H9 (cell line): ENCODE results near the gene GCGR. TPM values are rescaled to one million over a fixed set of nuclear protein-coding genes. Genes with fewer than 3 reads are reported as not detected.

Experiments used
- DNase-seq: peaks from one replicate; pipeline ENCODE4 v3.0.0-alpha.2; 2017
- H2AFZ ChIP-seq: one replicate; pipeline ENCODE4 v1.6.1; 2013; ENCODE audit warnings: mild to moderate bottlenecking, low read length, control low read depth, moderate library complexity
- H2AK5ac ChIP-seq: 2 replicates; pipeline ENCODE4 v1.6.1; 2013; ENCODE audit warnings: low read length, control low read depth, mixed read lengths; ENCODE audit not compliant: insufficient read length
- H2BK120ac ChIP-seq: one replicate; pipeline ENCODE4 v1.6.1; 2013; ENCODE audit warnings: low read depth, mild to moderate bottlenecking, low read length, control low read depth, inconsistent platforms; ENCODE audit not compliant: poor library complexity, severe bottlenecking
- H2BK12ac ChIP-seq: 2 replicates; pipeline ENCODE4 v1.6.1; 2013; ENCODE audit warnings: low read length, control low read depth, mixed read lengths, low read depth; ENCODE audit not compliant: insufficient read length
- H2BK15ac ChIP-seq: 2 replicates; pipeline ENCODE4 v1.6.1; 2013; ENCODE audit warnings: low read depth, low read length, control low read depth
- H2BK20ac ChIP-seq: one replicate; pipeline ENCODE4 v1.6.1; 2013; ENCODE audit warnings: low read depth, mild to moderate bottlenecking, low read length, control low read depth, inconsistent platforms; ENCODE audit not compliant: poor library complexity, severe bottlenecking
- H2BK5ac ChIP-seq: 2 replicates; pipeline ENCODE4 v1.6.1; 2013; ENCODE audit warnings: low read length, control low read depth, mixed read lengths; ENCODE audit not compliant: insufficient read length
- H3K14ac ChIP-seq: 2 replicates; pipeline ENCODE4 v1.6.1; 2013; ENCODE audit warnings: low read length, control low read depth; ENCODE audit not compliant: insufficient read depth
- H3K18ac ChIP-seq: 2 replicates; pipeline ENCODE4 v1.6.1; 2013; ENCODE audit warnings: low read depth, mild to moderate bottlenecking, mixed read lengths, low read length, control low read depth; ENCODE audit not compliant: insufficient read length
- H3K23ac ChIP-seq: 2 replicates; pipeline ENCODE4 v1.6.1; 2013; ENCODE audit warnings: low read length, control low read depth, mixed read lengths, low read depth; ENCODE audit not compliant: insufficient read length
- H3K23me2 ChIP-seq: 2 replicates; pipeline ENCODE4 v1.6.1; 2013; ENCODE audit warnings: low read depth, mild to moderate bottlenecking, mixed read lengths, low read length, control low read depth; ENCODE audit not compliant: insufficient read length, poor library complexity, severe bottlenecking
- H3K27ac ChIP-seq: 2 replicates; pipeline ENCODE4 v1.5.1; 2013; ENCODE audit warnings: low read length, control low read depth, mixed read lengths, low read depth; ENCODE audit not compliant: insufficient read length
- H3K27me3 ChIP-seq: 2 replicates; pipeline ENCODE4 v1.6.1; 2013; ENCODE audit warnings: low read length, control low read depth, inconsistent platforms; ENCODE audit not compliant: insufficient read depth
- H3K4ac ChIP-seq: 2 replicates; pipeline ENCODE4 v1.6.1; 2013; ENCODE audit warnings: low read depth, mild to moderate bottlenecking, control low read depth, inconsistent platforms, low read length, moderate library complexity
- H3K4me1 ChIP-seq: 2 replicates; pipeline ENCODE4 v1.6.1; 2013; ENCODE audit warnings: low read length, control low read depth, inconsistent platforms; ENCODE audit not compliant: insufficient read depth
- H3K4me2 ChIP-seq: 2 replicates; pipeline ENCODE4 v1.6.1; 2013; ENCODE audit warnings: low read length, control low read depth, mixed read lengths; ENCODE audit not compliant: insufficient read length, insufficient read depth
- H3K56ac ChIP-seq: 2 replicates; pipeline ENCODE4 v1.6.1; 2013; ENCODE audit warnings: low read depth, mild to moderate bottlenecking, mixed read lengths, low read length, control low read depth; ENCODE audit not compliant: insufficient read length
- H3K79me1 ChIP-seq: 2 replicates; pipeline ENCODE4 v1.6.1; 2013; ENCODE audit warnings: low read depth, mild to moderate bottlenecking, moderate library complexity, low read length, control low read depth, inconsistent platforms; ENCODE audit not compliant: insufficient read depth, poor library complexity, severe bottlenecking
- H3K79me2 ChIP-seq: 2 replicates; pipeline ENCODE4 v1.6.1; 2013; ENCODE audit warnings: low read length, control low read depth, inconsistent platforms; ENCODE audit not compliant: insufficient read depth
- H3K9ac ChIP-seq: 2 replicates; pipeline ENCODE4 v1.6.1; 2013; ENCODE audit warnings: low read length, control low read depth, mixed read lengths; ENCODE audit not compliant: insufficient read length; ENCODE audit errors: extremely low read depth
- H3K9me3 ChIP-seq: one replicate; pipeline ENCODE4 v1.6.1; 2013; ENCODE audit warnings: low read depth, low read length, inconsistent platforms; ENCODE audit not compliant: control insufficient read depth
- H3T11ph ChIP-seq: one replicate; pipeline ENCODE4 v1.6.1; 2013; ENCODE audit warnings: mild to moderate bottlenecking, low read length, control low read depth, inconsistent platforms
- H4K20me1 ChIP-seq: one replicate; pipeline ENCODE4 v1.6.1; 2013; ENCODE audit not compliant: control insufficient read depth, insufficient read length, insufficient read depth
- H4K5ac ChIP-seq: 2 replicates; pipeline ENCODE4 v1.6.1; 2013; ENCODE audit warnings: low read depth, mild to moderate bottlenecking, mixed read lengths, low read length, control low read depth; ENCODE audit not compliant: insufficient read length
- H4K8ac ChIP-seq: replicated peaks from 2 replicates; pipeline ENCODE4 v1.6.1; 2013; ENCODE audit warnings: low read length, control low read depth, mixed read lengths, low read depth; ENCODE audit not compliant: insufficient read length
- H4K91ac ChIP-seq: 2 replicates; pipeline ENCODE4 v1.6.1; 2013; ENCODE audit warnings: low read depth, mild to moderate bottlenecking, moderate library complexity, mixed read lengths, low read length, control low read depth; ENCODE audit not compliant: insufficient read length
- H3K27ac Mint-ChIP-seq, 3 experiments: 2 replicates in 2 of 3; 3 replicates in 1 of 3; pipeline ENCODE4 v1.8.0; 2020 to 2021; ENCODE audit warnings: mixed read lengths in 3 of 3, mild to moderate bottlenecking in 1 of 3, moderate library complexity in 1 of 3
- H3K27me3 Mint-ChIP-seq: 2 replicates; pipeline ENCODE4 v1.8.0; 2021; ENCODE audit warnings: low read depth, mild to moderate bottlenecking, moderate library complexity, mixed read lengths
- H3K36me3 Mint-ChIP-seq, 3 experiments: 2 replicates in 2 of 3; 3 replicates in 1 of 3; pipeline ENCODE4 v1.8.0; 2020 to 2021; ENCODE audit warnings: low read depth in 3 of 3, mixed read lengths in 3 of 3; ENCODE audit not compliant: insufficient read depth in 1 of 3
- H3K4me1 Mint-ChIP-seq, 2 experiments: 2 replicates each; pipeline ENCODE4 v1.8.0; 2020; ENCODE audit warnings: mixed read lengths in 2 of 2
- H3K4me3 Mint-ChIP-seq, 2 experiments: 2 replicates in 1 of 2; 3 replicates in 1 of 2; pipeline ENCODE4 v1.8.0; 2020 to 2021; ENCODE audit warnings: mild to moderate bottlenecking in 2 of 2, mixed read lengths in 2 of 2, moderate library complexity in 1 of 2
- H3K9me3 Mint-ChIP-seq, 2 experiments: 2 replicates in 1 of 2; 3 replicates in 1 of 2; pipeline ENCODE4 v1.8.0; 2020; ENCODE audit warnings: mild to moderate bottlenecking in 2 of 2, mixed read lengths in 2 of 2, moderate library complexity in 1 of 2
- CTCF ChIP-seq: fragments of 200-600 bp; sonication (generic); conservative IDR thresholded peaks from 3 replicates; pipeline ENCODE4 v1.8.0; 2021; ENCODE audit warnings: antibody characterized with exemption, mild to moderate bottlenecking
- WGBS: extraction: QIAGEN DNeasy Blood & Tissue Kit; methylation state at CpG from one replicate; pipeline ENCODE4 v1.1.7; 2013; ENCODE audit warnings: missing lambda C conversion rate, low lambda C conversion rate, mixed read lengths; ENCODE audit not compliant: insufficient read length; ENCODE audit errors: extremely low coverage; 5-methylcytosine and 5-hydroxymethylcytosine counted together
- total RNA-seq: library from RNA; stranded (reverse); gene quantifications from 2 replicates; pipeline ENCODE4 v1.2.1, GENCODE V29; 2021

Gene GCGR
- total RNA-seq, 1 experiment from 2014 or later, result 0.24 TPM

- TF ChIP-seq CTCF, result no peak
- Mint-ChIP-seq H3K4me3 (no peak overlapping the region), H3K36me3 (no peaks in the 10 kb centered on the region), H3K27me3 (peaks cover 61% of the 10 kb centered on the region), H3K9me3 (no peaks in the 10 kb centered on the region; a peak in 3 of 5 replicates), H3K4me1 (peaks cover 0 to 3% of the 10 kb centered on the region in 2 experiments; a peak in 1 of 4 replicates), H3K27ac (no peak overlapping the region)
- Histone ChIP-seq H2AK5ac (no peak overlapping the region), H3K56ac (no peak overlapping the region), H2BK12ac (no peak overlapping the region), H3K79me1 (no peaks in the 10 kb centered on the region), H3K27me3 (peaks cover 23% of the 10 kb centered on the region; the same call in 1 of the 2 replicates), H3K23ac (no peak overlapping the region), H3K4me1 (no peaks in the 10 kb centered on the region), H2BK15ac (no peak overlapping the region), H3K27ac (no peak overlapping the region), H4K5ac (no peak overlapping the region), H4K91ac (no peak overlapping the region), H3K23me2 (peaks cover 6% of the 10 kb centered on the region), H3K4me2 (no peak overlapping the region), H2BK120ac (no peak overlapping the region), H3K79me2 (no peaks in the 10 kb centered on the region), H3K9me3 (no peaks in the 10 kb centered on the region), H3K4ac (no peak overlapping the region), H2BK20ac (no peak overlapping the region), H4K8ac (no peak overlapping the region), H2AFZ (no peak overlapping the region), H3T11ph (no peak overlapping the region), H3K9ac (no peak overlapping the region), H3K14ac (no peak overlapping the region), H2BK5ac (no peak overlapping the region), H4K20me1 (no peaks in the 10 kb centered on the region), H3K18ac (no peak overlapping the region)
- no peak for DNase-seq
- WGBS, result no CpG with 5 or more reads among the region's 13 CpGs
These were observed 3.9 kb downstream of the GCGR start for GRCh38 chr17:81807839-81808238.
